ENCODE results near the gene MLH3. TPM values are rescaled to one million over a fixed set of nuclear protein-coding genes. Genes with fewer than 3 reads are reported as not detected.

The MLH3 gene
- total RNA-seq, 1 experiment from 2014 or later, result 23.0 TPM

DNA sequence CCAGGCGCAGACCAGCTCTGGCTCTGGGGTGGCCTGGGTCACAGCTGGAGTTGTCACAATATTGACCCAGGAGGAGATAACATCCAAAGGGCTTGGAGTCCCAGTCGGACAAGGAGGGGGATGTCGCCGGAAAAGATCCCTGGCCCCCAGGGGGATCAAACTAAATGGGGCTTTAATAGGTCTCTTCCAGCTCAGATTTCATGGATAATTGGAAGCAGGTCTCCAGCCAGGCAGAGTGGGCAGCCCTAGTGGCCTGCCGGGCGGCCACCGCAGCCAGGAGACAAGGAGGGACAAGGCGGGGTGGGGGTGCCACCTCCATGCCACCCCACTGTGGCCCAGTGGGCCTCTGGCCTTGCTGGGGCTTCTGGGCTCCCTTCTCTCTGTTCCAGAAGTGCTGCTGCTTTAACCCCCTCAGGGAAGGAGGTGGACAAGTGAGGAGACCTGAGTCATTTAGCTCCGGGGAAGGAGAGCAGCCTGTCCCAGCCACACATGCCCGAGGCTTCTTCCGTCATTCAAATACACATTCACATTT lies 72.8 kb downstream of the MLH3 start:
- Mint-ChIP-seq H3K9me3 (no peaks in the 10 kb centered on the region), H3K36me3 (ENCODE audit: insufficient read depth in 1 of 3, low read depth in 3 of 3) (no peaks in the 10 kb centered on the region), H3K4me3 (no peak overlapping the region), H3K4me1 (peaks cover 33 to 47% of the 10 kb centered on the region in 2 experiments), H3K27ac (peak overlapping the region in 1 of 3 experiments; percentile 44; a peak in 1 of 7 replicates), H3K27me3 (ENCODE audit: low read depth) (no peaks in the 10 kb centered on the region; the same call in 1 of the 2 replicates)
- Histone ChIP-seq H3K27ac (ENCODE audit: insufficient read length, low read depth, low read length) (no peak overlapping the region), H2BK20ac (ENCODE audit: low read depth, low read length, poor library complexity, severe bottlenecking) (no peak overlapping the region), H3K23ac (ENCODE audit: insufficient read length, low read depth, low read length) (no peak overlapping the region), H3K4me2 (ENCODE audit: insufficient read depth, insufficient read length, low read length) (no peak overlapping the region), H2AK5ac (ENCODE audit: insufficient read length, low read length) (no peak overlapping the region), H2BK12ac (ENCODE audit: insufficient read length, low read depth, low read length) (no peak overlapping the region), H3K79me2 (ENCODE audit: insufficient read depth, low read length) (no peaks in the 10 kb centered on the region), H3T11ph (ENCODE audit: low read length) (no peak overlapping the region), H3K9me3 (ENCODE audit: control insufficient read depth, low read depth, low read length) (no peaks in the 10 kb centered on the region), H2BK120ac (ENCODE audit: low read depth, low read length, poor library complexity, severe bottlenecking) (no peak overlapping the region), H3K14ac (ENCODE audit: insufficient read depth, low read length) (no peak overlapping the region), H2BK5ac (ENCODE audit: insufficient read length, low read length) (no peak overlapping the region), H3K79me1 (ENCODE audit: insufficient read depth, low read depth, low read length, poor library complexity, severe bottlenecking) (no peaks in the 10 kb centered on the region), H3K4me1 (ENCODE audit: insufficient read depth, low read length) (no peaks in the 10 kb centered on the region; the same call in 1 of the 2 replicates), H4K91ac (ENCODE audit: insufficient read length, low read depth, low read length) (no peak overlapping the region), H4K5ac (ENCODE audit: insufficient read length, low read depth, low read length) (no peak overlapping the region), H3K27me3 (ENCODE audit: insufficient read depth, low read length) (no peaks in the 10 kb centered on the region), H3K23me2 (ENCODE audit: insufficient read length, low read depth, low read length, poor library complexity, severe bottlenecking) (no peaks in the 10 kb centered on the region), H3K9ac (ENCODE audit: extremely low read depth, insufficient read length, low read length) (no peak overlapping the region), H2BK15ac (ENCODE audit: low read depth, low read length) (no peak overlapping the region), H4K8ac (replicated peaks; ENCODE audit: insufficient read length, low read depth, low read length) (no peak overlapping the region), H4K20me1 (ENCODE audit: control insufficient read depth, insufficient read depth, insufficient read length) (no peaks in the 10 kb centered on the region), H3K56ac (ENCODE audit: insufficient read length, low read depth, low read length) (no peak overlapping the region), H2AFZ (ENCODE audit: low read length) (no peak overlapping the region), H3K18ac (ENCODE audit: insufficient read length, low read depth, low read length) (no peak overlapping the region), H3K4ac (ENCODE audit: low read depth, low read length) (no peak overlapping the region)
- TF ChIP-seq, protein P1, sequence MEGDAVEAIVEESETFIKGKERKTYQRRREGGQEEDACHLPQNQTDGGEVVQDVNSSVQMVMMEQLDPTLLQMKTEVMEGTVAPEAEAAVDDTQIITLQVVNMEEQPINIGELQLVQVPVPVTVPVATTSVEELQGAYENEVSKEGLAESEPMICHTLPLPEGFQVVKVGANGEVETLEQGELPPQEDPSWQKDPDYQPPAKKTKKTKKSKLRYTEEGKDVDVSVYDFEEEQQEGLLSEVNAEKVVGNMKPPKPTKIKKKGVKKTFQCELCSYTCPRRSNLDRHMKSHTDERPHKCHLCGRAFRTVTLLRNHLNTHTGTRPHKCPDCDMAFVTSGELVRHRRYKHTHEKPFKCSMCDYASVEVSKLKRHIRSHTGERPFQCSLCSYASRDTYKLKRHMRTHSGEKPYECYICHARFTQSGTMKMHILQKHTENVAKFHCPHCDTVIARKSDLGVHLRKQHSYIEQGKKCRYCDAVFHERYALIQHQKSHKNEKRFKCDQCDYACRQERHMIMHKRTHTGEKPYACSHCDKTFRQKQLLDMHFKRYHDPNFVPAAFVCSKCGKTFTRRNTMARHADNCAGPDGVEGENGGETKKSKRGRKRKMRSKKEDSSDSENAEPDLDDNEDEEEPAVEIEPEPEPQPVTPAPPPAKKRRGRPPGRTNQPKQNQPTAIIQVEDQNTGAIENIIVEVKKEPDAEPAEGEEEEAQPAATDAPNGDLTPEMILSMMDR (conservative IDR thresholded peaks at IDR 0.05), result no peak
- WGBS (ENCODE audit: extremely low coverage, insufficient read length, low lambda C conversion rate), result no CpG with 5 or more reads among the region's 11 CpGs
- DNase-seq, result peak; percentile 39

Data from H9 (cell line).